ENCODE data around the gene GPC6.

The GPC6 gene

DNA sequence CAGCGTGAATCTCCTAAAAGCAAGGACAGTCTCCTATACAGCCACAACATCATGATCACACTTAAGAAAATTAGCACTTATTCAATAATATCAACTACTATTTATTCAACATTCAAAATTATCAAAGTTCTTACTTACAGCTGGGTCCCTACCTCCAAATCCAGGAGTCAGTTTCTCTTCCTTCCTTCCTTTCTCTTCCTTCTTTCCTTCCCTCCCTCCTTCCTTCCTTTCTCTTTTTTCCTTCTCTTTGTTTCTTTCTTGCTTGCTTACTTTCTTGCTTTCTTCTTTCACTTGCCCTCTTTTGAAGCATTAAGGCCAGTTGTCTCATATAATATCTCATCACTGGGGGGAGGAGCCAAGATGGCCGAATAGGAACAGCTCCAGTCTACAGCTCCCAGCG is 1145.2 kb downstream of the GPC6 start:
- TF ChIP-seq, protein P1, sequence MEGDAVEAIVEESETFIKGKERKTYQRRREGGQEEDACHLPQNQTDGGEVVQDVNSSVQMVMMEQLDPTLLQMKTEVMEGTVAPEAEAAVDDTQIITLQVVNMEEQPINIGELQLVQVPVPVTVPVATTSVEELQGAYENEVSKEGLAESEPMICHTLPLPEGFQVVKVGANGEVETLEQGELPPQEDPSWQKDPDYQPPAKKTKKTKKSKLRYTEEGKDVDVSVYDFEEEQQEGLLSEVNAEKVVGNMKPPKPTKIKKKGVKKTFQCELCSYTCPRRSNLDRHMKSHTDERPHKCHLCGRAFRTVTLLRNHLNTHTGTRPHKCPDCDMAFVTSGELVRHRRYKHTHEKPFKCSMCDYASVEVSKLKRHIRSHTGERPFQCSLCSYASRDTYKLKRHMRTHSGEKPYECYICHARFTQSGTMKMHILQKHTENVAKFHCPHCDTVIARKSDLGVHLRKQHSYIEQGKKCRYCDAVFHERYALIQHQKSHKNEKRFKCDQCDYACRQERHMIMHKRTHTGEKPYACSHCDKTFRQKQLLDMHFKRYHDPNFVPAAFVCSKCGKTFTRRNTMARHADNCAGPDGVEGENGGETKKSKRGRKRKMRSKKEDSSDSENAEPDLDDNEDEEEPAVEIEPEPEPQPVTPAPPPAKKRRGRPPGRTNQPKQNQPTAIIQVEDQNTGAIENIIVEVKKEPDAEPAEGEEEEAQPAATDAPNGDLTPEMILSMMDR (IDR thresholded peaks at IDR 0.05; ENCODE audit: control insufficient read depth, insufficient read depth, low read depth, low read length, missing control alignments), result no peak
- no peak overlapping the region for H3K4me3 ChIP-seq (ENCODE audit: control insufficient read depth, low read depth, low read length)
- DNase-seq (ENCODE audit: low read depth), result no peak

DNA sequence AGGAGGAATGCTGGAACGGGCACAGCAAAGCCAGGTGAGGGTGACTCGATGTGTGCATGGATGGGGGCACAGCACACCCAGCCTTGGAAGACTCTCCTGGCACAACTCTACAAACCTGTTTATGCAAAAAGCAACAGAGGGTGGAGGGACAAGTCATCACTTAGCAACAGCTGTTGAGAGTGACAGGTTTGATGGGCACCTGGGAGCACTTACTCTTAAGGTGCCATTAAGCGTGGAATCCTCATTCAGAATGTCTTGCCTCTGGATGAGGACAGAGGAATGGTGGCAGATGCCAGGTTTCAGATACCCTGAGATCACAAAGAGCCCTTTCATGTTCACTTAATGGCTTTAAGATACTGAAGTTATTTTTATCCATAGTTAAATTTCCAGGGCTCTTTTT is 1155.9 kb downstream of the GPC6 start:
- DNase-seq (ENCODE audit: low read depth), result no peak
- TF ChIP-seq, protein P1 (IDR thresholded peaks at IDR 0.05; ENCODE audit: control insufficient read depth, insufficient read depth, low read depth, low read length, missing control alignments), result no peak
- no peak overlapping the region for H3K4me3 ChIP-seq (ENCODE audit: control insufficient read depth, low read depth, low read length)

DNA sequence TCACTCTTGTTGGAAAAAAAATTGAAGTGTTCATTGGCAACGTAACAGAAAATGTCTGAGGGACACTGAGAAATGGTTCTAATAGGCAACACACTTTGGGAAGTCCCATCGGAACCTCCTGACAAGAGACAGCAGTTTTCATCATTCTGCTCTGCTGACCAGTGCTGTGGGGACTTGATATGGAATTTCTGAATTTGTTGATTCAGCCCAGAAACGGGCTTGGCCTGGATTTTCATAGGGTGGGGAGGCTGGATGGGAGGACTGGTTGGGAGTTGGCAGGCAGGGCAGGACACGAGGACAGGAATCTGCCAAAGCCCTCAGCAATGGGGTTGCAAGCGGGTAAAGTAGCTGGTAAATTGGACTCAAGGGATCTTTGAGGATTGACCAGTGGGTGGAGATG is 1156.4 kb downstream of the GPC6 start:
- TF ChIP-seq, protein P1 (IDR thresholded peaks at IDR 0.05; ENCODE audit: control insufficient read depth, insufficient read depth, low read depth, low read length, missing control alignments), result no peak
- no peak for DNase-seq (ENCODE audit: low read depth)

DNA sequence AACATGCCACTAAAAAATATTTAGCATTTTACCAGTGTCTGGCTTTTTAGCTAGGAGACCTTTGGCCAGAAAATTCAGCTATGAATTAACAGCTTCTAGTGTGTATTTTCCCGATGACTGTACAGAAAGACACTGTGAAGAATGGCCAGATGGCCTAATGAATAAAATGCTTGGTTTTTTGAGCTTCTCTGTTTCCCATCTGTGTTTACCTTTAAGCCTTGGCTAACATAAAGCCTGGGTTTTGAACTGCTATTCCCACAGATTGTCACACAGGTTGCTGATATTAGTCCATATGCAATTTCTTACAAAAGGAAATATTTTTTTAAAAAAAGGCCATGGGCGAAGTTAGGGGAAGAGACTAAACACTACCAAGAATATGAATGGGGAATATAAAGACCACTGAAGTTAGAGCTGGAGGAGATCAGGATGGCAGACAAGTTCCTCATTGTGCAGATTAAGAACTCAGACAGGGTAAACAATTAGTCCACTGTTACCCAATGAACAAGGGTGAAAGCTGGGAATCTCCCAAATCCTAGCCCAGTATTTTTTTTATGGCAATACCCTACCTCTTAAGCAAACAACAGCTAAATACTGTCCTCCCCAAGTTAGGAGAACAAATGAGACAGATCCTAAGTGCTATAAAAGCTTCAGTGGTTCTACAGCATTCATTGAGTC is 1157.8 kb downstream of the GPC6 start:
- DNase-seq (ENCODE audit: low read depth), result no peak

More for the DNA sequence above, 1156.4 kb downstream of the GPC6 start:
- H3K4me3 ChIP-seq (ENCODE audit: control insufficient read depth, low read depth, low read length), result no peak overlapping the region

DNA sequence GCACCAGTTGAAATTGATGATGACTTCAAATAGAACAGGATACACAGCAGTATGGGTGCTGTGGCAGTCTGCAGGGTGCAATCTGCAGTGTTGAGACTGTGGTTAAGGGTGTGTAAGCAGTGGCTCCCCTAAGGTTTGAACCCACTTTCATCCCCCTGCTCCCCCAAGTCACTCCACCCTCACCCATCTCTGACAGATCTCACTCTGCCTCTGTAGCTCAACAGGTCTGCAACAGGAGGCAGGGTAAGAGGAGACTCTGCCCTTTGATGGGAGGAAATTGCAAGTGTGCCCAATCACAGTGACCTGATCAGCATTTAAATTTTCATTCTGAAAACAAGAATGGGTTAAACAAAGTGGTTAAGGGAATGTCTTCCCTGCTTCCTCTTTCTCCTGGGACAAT is 1160.4 kb downstream of the GPC6 start:
- no peak for DNase-seq (ENCODE audit: low read depth)
- TF ChIP-seq, protein P1 (IDR thresholded peaks at IDR 0.05; ENCODE audit: control insufficient read depth, insufficient read depth, low read depth, low read length, missing control alignments), result no peak
- no peak overlapping the region for H3K4me3 ChIP-seq (ENCODE audit: control insufficient read depth, low read depth, low read length)

More for the DNA sequence above, 1157.8 kb downstream of the GPC6 start:
- H3K4me3 ChIP-seq (ENCODE audit: control insufficient read depth, low read depth, low read length), result no peak overlapping the region
- TF ChIP-seq, protein P1 (IDR thresholded peaks at IDR 0.05; ENCODE audit: control insufficient read depth, insufficient read depth, low read depth, low read length, missing control alignments), result no peak

DNA sequence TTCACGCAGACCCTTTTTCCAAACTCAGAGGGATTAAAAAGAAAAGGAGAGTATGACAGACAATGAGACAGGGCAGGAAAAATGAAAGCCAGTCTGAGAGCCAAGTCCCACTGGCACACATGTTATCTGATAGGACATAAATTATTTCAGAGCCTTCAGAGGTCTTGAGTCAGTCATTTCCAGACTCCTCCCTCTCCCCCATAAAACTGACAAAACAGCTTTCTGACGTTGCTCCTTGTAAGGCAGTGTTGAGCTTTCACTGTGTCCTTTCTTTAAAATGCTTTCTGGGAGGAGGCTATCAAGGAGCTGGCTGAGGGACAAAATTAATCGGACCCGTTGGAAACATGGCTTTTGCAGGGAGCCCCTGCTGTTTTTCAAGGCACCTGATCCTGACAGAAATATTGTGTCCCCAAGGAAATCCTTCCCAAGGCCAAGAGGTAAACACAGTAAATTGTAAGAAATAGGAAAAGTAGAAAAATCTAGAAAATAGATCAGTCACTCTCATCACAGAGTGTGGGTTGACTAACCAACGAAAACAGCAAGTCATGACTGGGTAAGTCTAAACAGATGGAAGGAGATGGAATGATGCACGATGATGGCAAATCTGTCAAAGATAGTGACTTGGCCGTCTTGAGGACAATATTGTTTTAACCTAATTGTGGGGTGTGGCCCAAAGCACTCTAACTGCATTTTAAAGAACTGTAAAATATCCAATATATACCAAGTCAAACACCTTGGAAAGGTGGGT is 1163.2 kb downstream of the GPC6 start:
- TF ChIP-seq, protein P1 (IDR thresholded peaks at IDR 0.05; ENCODE audit: control insufficient read depth, insufficient read depth, low read depth, low read length, missing control alignments), result no peak
- H3K4me3 ChIP-seq (ENCODE audit: control insufficient read depth, low read depth, low read length), result no peak overlapping the region

More for the DNA sequence above, 1163.2 kb downstream of the GPC6 start:
- peak; percentile 16 for DNase-seq (ENCODE audit: low read depth)
